GM21717 (cell line): Measurements from ENCODE around the gene MED13L.
"Not testable (repeated sequence)": the region's sequence is repeated elsewhere in the genome, so short reads cannot be mapped to it uniquely, and the experiment has no call there.

Experiments used
- ATAC-seq: cut with Tn5 transposase; IDR thresholded peaks from one replicate; pipeline ENCODE4 v1.9.1; 2021; ENCODE audit warnings: mild to moderate bottlenecking, moderate library complexity; ENCODE audit not compliant: unreplicated experiment

The MED13L gene

GRCh38 chr12:116031624-116032023 lies 245.9 kb downstream of the MED13L start:
- ATAC-seq: not testable (repeated sequence)

GRCh38 chr12:116028619-116029018 lies 248.9 kb downstream of the MED13L start:
- no peak for ATAC-seq

GRCh38 chr12:116027551-116027821 lies 250.0 kb downstream of the MED13L start:
- ATAC-seq: no peak

GRCh38 chr12:116026768-116027550 lies 250.5 kb downstream of the MED13L start:
- ATAC-seq: no peak

GRCh38 chr12:116026346-116026745 lies 251.1 kb downstream of the MED13L start:
- ATAC-seq: no peak

GRCh38 chr12:116024769-116025168 lies 252.7 kb downstream of the MED13L start:
- no peak for ATAC-seq

- ATAC-seq: no peak
Observed at GRCh38 chr12:116019415-116019814, 258.1 kb downstream of the MED13L start.

GRCh38 chr12:116018282-116018681 lies 259.2 kb downstream of the MED13L start:
- ATAC-seq: no peak

GRCh38 chr12:116015525-116015924 lies 262.0 kb downstream of the MED13L start:
- ATAC-seq: no peak

- no peak for ATAC-seq
Observed at GRCh38 chr12:116012757-116013156, 264.7 kb downstream of the MED13L start.

GRCh38 chr12:116011217-116011616 lies 266.3 kb downstream of the MED13L start:
- ATAC-seq: no peak

- no peak for ATAC-seq
Observed at GRCh38 chr12:116010467-116010866, 267.0 kb downstream of the MED13L start.

- no peak for ATAC-seq
Observed at GRCh38 chr12:116009805-116010204, 267.7 kb downstream of the MED13L start.

- no peak for ATAC-seq
Observed at GRCh38 chr12:116006141-116006540, 271.4 kb downstream of the MED13L start.

GRCh38 chr12:116002890-116003536 lies 274.5 kb downstream of the MED13L start:
- no peak for ATAC-seq

GRCh38 chr12:116000252-116000651 lies 277.2 kb downstream of the MED13L start:
- ATAC-seq: no peak

- no peak for ATAC-seq
Observed at GRCh38 chr12:115999582-115999981, 277.9 kb downstream of the MED13L start.

- ATAC-seq: no peak
Observed at GRCh38 chr12:115998794-115999478, 278.6 kb downstream of the MED13L start.

- no peak for ATAC-seq
Observed at GRCh38 chr12:115998119-115998633, 279.3 kb downstream of the MED13L start.

- no peak for ATAC-seq
Observed at GRCh38 chr12:115993737-115994136, 283.8 kb downstream of the MED13L start.

GRCh38 chr12:115990241-115990640 lies 287.3 kb downstream of the MED13L start:
- ATAC-seq: no peak
